K562 (cell line): ENCODE results near the gene OR52A5. TPM values are rescaled to one million over a fixed set of nuclear protein-coding genes. Genes with fewer than 3 reads are reported as not detected.

Source experiments
- CBFA2T3 ChIP-seq: fragments of 450-650 bp; IDR thresholded peaks from 2 replicates; pipeline ENCODE4 v1.6.1; 2017
- GTF2E2 ChIP-seq: fragments of 200-800 bp; sonication (Bioruptor generic); IDR thresholded peaks from 2 replicates; pipeline ENCODE4 v1.6.1; 2016; ENCODE audit warnings: missing genetic modification characterization, missing compliant biosample characterization
- MXI1 ChIP-seq: IDR thresholded peaks from 2 replicates; pipeline ENCODE4 v1.6.1; 2011; ENCODE audit warnings: low read depth, mild to moderate bottlenecking, improper control_type of control experiment, low read length
- ZNF384 ChIP-seq: IDR thresholded peaks from 2 replicates; pipeline ENCODE4 v1.6.1; 2012; ENCODE audit warnings: low read depth, low read length, improper control_type of control experiment
- polyA plus RNA-seq, 8 experiments: library from polyadenylated mRNA; depleted of rRNA in 4 of 8; stranded (reverse) in 5 of 8; unstranded in 3 of 8; fragments of >200 nt; fragmentation: Nextera tagmentation in 2 of 8; fragmentation: Illumina TruSeq in 1 of 8; extraction: Ambion mirVana in 2 of 8; extraction: Trizol in 1 of 8; gene quantifications; 2 replicates each; pipeline versions ENCODE4 v1.2.1 to v1.2.3, GENCODE V29; 2011 to 2014; ENCODE audit warnings: inconsistent platforms in 1 of 8, missing spikeins in 1 of 8
- total RNA-seq, 7 experiments: library from RNA; depleted of rRNA in 6 of 7; stranded (reverse); fragments of >200 nt in 6 of 7; fragmentation: Illumina TruSeq in 2 of 7; extraction: Trizol in 2 of 7; gene quantifications; 2 replicates each; pipeline versions ENCODE4 v1.2.1 to v1.2.3, GENCODE V29; 2011 to 2021; ENCODE audit warnings: low replicate concordance in 1 of 7
- TF ChIP-seq, protein P1 (sequence below): sonication (generic); IDR thresholded peaks from 2 replicates; pipeline ENCODE4 v1.6.1; 2016
- TF ChIP-seq, protein P2 (sequence below): fragments of 450-650 bp; IDR thresholded peaks from 2 replicates; pipeline ENCODE4 v1.6.1; 2017; ENCODE audit warnings: antibody characterized with exemption, mild to moderate bottlenecking
- TF ChIP-seq, protein P3 (sequence below): fragments of 450-650 bp; IDR thresholded peaks from 2 replicates; pipeline ENCODE4 v1.6.1; 2016
- TF ChIP-seq, protein P4 (sequence below): fragments of 450-650 bp; IDR thresholded peaks from 2 replicates; pipeline ENCODE4 v1.6.1; 2016; ENCODE audit warnings: low read depth, mild to moderate bottlenecking, moderate library complexity
- TF ChIP-seq, protein P5 (sequence below): fragments of 150-350 bp; conservative IDR thresholded peaks from 2 replicates; pipeline ENCODE4 v1.6.1; 2014; ENCODE audit warnings: low read length

OR52A5 gene
- total and polyA plus RNA-seq, 9 of the 15 experiments (the other 6 are each of a cell fraction or from before 2014, with no cell fraction given), result 0.04 to 1.1 (median 0.94) TPM; not detected in 6

DNA sequence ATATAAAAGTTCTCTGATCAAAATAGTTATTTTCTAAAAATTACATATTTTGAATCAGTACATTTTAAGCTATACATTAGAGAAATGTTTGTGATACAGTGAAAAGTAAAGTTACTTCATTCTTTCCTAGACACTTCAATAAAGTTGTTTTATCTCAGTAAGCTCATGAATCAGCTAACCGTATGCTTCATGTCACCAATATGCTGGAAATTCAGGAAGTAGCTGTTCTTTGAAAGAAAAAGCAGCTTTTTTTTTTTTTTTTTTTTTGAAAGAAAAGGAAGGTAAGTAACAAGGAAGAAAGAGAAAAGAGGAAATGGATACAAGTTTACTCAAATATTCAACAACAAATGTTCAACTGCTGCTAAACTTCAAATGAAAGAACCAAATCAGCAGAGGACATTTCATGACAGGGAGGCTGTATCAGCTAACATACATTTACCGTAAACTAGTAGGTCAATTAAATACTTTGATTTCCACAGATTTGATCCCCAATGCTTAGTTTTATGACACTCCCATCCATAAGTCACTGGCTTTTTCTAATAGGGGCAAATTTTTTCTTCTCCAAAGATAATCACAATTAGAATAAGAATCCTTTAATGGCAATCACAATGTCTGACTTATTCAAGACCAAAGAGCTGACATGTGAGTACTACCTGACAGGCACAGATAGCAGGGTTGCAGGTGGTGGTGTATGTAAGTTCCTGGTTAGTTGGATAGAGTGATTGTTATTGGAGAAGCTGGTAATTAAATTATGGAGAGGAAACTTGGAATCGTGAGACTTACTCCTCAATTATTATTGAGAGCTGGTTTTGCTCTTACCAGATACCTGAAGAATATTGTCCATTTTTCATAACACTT lies 15.6 kb upstream of the OR52A5 start (continued):
- TF ChIP-seq, protein P1, sequence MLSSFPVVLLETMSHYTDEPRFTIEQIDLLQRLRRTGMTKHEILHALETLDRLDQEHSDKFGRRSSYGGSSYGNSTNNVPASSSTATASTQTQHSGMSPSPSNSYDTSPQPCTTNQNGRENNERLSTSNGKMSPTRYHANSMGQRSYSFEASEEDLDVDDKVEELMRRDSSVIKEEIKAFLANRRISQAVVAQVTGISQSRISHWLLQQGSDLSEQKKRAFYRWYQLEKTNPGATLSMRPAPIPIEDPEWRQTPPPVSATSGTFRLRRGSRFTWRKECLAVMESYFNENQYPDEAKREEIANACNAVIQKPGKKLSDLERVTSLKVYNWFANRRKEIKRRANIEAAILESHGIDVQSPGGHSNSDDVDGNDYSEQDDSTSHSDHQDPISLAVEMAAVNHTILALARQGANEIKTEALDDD, result peak; percentile 62
- TF ChIP-seq, protein P2, sequence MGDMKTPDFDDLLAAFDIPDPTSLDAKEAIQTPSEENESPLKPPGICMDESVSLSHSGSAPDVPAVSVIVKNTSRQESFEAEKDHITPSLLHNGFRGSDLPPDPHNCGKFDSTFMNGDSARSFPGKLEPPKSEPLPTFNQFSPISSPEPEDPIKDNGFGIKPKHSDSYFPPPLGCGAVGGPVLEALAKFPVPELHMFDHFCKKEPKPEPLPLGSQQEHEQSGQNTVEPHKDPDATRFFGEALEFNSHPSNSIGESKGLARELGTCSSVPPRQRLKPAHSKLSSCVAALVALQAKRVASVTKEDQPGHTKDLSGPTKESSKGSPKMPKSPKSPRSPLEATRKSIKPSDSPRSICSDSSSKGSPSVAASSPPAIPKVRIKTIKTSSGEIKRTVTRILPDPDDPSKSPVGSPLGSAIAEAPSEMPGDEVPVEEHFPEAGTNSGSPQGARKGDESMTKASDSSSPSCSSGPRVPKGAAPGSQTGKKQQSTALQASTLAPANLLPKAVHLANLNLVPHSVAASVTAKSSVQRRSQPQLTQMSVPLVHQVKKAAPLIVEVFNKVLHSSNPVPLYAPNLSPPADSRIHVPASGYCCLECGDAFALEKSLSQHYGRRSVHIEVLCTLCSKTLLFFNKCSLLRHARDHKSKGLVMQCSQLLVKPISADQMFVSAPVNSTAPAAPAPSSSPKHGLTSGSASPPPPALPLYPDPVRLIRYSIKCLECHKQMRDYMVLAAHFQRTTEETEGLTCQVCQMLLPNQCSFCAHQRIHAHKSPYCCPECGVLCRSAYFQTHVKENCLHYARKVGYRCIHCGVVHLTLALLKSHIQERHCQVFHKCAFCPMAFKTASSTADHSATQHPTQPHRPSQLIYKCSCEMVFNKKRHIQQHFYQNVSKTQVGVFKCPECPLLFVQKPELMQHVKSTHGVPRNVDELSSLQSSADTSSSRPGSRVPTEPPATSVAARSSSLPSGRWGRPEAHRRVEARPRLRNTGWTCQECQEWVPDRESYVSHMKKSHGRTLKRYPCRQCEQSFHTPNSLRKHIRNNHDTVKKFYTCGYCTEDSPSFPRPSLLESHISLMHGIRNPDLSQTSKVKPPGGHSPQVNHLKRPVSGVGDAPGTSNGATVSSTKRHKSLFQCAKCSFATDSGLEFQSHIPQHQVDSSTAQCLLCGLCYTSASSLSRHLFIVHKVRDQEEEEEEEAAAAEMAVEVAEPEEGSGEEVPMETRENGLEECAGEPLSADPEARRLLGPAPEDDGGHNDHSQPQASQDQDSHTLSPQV, result 0 out of 2 replicates have a peak, but pooled peaks have one; percentile 36
- TF ChIP-seq MXI1, result no peak
- TF ChIP-seq, protein P3, sequence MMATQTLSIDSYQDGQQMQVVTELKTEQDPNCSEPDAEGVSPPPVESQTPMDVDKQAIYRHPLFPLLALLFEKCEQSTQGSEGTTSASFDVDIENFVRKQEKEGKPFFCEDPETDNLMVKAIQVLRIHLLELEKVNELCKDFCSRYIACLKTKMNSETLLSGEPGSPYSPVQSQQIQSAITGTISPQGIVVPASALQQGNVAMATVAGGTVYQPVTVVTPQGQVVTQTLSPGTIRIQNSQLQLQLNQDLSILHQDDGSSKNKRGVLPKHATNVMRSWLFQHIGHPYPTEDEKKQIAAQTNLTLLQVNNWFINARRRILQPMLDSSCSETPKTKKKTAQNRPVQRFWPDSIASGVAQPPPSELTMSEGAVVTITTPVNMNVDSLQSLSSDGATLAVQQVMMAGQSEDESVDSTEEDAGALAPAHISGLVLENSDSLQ, result peak; percentile 63
- TF ChIP-seq, protein P4, sequence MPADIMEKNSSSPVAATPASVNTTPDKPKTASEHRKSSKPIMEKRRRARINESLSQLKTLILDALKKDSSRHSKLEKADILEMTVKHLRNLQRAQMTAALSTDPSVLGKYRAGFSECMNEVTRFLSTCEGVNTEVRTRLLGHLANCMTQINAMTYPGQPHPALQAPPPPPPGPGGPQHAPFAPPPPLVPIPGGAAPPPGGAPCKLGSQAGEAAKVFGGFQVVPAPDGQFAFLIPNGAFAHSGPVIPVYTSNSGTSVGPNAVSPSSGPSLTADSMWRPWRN, result peak; percentile 53; the same call in 1 of the 2 replicates
- no peak for TF ChIP-seq GTF2E2 (tag)
- TF ChIP-seq, protein P5, sequence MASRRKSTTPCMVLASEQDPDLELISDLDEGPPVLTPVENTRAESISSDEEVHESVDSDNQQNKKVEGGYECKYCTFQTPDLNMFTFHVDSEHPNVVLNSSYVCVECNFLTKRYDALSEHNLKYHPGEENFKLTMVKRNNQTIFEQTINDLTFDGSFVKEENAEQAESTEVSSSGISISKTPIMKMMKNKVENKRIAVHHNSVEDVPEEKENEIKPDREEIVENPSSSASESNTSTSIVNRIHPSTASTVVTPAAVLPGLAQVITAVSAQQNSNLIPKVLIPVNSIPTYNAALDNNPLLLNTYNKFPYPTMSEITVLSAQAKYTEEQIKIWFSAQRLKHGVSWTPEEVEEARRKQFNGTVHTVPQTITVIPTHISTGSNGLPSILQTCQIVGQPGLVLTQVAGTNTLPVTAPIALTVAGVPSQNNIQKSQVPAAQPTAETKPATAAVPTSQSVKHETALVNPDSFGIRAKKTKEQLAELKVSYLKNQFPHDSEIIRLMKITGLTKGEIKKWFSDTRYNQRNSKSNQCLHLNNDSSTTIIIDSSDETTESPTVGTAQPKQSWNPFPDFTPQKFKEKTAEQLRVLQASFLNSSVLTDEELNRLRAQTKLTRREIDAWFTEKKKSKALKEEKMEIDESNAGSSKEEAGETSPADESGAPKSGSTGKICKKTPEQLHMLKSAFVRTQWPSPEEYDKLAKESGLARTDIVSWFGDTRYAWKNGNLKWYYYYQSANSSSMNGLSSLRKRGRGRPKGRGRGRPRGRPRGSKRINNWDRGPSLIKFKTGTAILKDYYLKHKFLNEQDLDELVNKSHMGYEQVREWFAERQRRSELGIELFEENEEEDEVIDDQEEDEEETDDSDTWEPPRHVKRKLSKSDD, result no peak
- TF ChIP-seq ZNF384, result peak; percentile 67
- TF ChIP-seq CBFA2T3, result peak; percentile 52
